ENCODE data around the gene COL26A1. TPM values are rescaled to one million over a fixed set of nuclear protein-coding genes. Genes with fewer than 3 reads are reported as not detected.

COL26A1 gene
- total RNA-seq, 2 experiments from 2014 or later: not detected

- DNase-seq (ENCODE audit: low spot score): no peak
- Histone ChIP-seq H3K79me2 (ENCODE audit: insufficient read depth, low read depth, low read length) (no peaks in the 10 kb centered on the region), H2AFZ (ENCODE audit: low read length) (no peak overlapping the region), H3K4me2 (ENCODE audit: low read length) (no peak overlapping the region), H3K4me3 (ENCODE audit: low read depth, low read length, poor library complexity, severe bottlenecking) (no peak overlapping the region), H4K20me1 (ENCODE audit: insufficient read depth, low read length) (no peaks in the 10 kb centered on the region), H3K9me2 (ENCODE audit: insufficient read depth, low read length) (no peaks in the 10 kb centered on the region), H3K27ac (ENCODE audit: low read depth, low read length, poor library complexity, severe bottlenecking) (no peak overlapping the region), H3K9me3 (ENCODE audit: low read length) (no peaks in the 10 kb centered on the region), H3K4me1 (ENCODE audit: insufficient read depth, low read length, poor library complexity, severe bottlenecking) (no peaks in the 10 kb centered on the region), H3K36me3 (ENCODE audit: insufficient read depth, low read length) (no peaks in the 10 kb centered on the region)
- no peak for TF ChIP-seq EZH2phosphoT487 (IDR thresholded peaks at IDR 0.05; ENCODE audit: borderline replicate concordance, low read depth, low read length)
- TF ChIP-seq, protein P1, sequence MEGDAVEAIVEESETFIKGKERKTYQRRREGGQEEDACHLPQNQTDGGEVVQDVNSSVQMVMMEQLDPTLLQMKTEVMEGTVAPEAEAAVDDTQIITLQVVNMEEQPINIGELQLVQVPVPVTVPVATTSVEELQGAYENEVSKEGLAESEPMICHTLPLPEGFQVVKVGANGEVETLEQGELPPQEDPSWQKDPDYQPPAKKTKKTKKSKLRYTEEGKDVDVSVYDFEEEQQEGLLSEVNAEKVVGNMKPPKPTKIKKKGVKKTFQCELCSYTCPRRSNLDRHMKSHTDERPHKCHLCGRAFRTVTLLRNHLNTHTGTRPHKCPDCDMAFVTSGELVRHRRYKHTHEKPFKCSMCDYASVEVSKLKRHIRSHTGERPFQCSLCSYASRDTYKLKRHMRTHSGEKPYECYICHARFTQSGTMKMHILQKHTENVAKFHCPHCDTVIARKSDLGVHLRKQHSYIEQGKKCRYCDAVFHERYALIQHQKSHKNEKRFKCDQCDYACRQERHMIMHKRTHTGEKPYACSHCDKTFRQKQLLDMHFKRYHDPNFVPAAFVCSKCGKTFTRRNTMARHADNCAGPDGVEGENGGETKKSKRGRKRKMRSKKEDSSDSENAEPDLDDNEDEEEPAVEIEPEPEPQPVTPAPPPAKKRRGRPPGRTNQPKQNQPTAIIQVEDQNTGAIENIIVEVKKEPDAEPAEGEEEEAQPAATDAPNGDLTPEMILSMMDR (conservative IDR thresholded peaks at IDR 0.05; ENCODE audit: low read length): no peak
- intact Hi-C loops (cut with micrococcal nuclease; ENCODE audit: unreplicated experiment): loop anchor here (10.0 kb wide), 1 partner anchor 171 kb away; the partner anchor contains the start of gene COL26A1
- ChIA-PET POLR2A (no interaction called here), CTCF (ENCODE audit: unreplicated experiment) (no interaction called here)
- BruUV-seq (replicated peaks): no TSS peak
Observed at GRCh38 chr7:101536232-101536631, 173.6 kb downstream of the COL26A1 start.

GRCh38 chr7:101536668-101537067 lies 174.0 kb downstream of the COL26A1 start:
- POLR2A ChIA-PET: no interaction called here
- BruUV-seq (replicated peaks): no TSS peak
- no peak overlapping the region for H3K4me2 ChIP-seq (ENCODE audit: low read length)

DNA sequence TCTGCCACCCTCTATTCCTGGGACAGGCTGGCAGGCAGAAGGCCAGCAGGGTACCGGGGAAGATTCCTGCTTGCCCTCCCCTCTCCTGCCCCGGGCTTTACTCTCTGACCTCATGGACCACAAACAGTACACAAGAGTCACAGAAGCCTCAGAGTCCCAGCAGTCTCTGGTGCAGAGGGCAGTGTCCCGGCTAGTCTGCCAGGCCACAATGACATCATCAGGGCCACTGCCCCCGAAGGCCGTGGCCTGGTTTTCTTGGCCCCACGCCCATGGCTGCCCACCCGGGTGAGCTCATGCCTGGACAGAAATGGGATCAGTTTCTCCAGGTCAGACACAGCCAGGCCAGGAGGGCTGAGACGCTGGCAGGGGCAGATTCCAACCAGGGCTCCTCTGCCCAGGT lies 174.5 kb downstream of the COL26A1 start:
- Histone ChIP-seq H3K4me2 (ENCODE audit: low read length) (no peak overlapping the region), H4K20me1 (ENCODE audit: insufficient read depth, low read length) (no peaks in the 10 kb centered on the region), H3K4me1 (ENCODE audit: insufficient read depth, low read length, poor library complexity, severe bottlenecking) (no peaks in the 10 kb centered on the region), H3K79me2 (ENCODE audit: insufficient read depth, low read depth, low read length) (no peaks in the 10 kb centered on the region), H3K36me3 (ENCODE audit: insufficient read depth, low read length) (no peaks in the 10 kb centered on the region), H3K9me2 (ENCODE audit: insufficient read depth, low read length) (no peaks in the 10 kb centered on the region), H2AFZ (ENCODE audit: low read length) (no peak overlapping the region), H3K4me3 (ENCODE audit: low read depth, low read length, poor library complexity, severe bottlenecking) (no peak overlapping the region), H3K9me3 (ENCODE audit: low read length) (no peaks in the 10 kb centered on the region), H3K27ac (ENCODE audit: low read depth, low read length, poor library complexity, severe bottlenecking) (no peak overlapping the region)
- ChIA-PET CTCF (ENCODE audit: unreplicated experiment) (no interaction called here), POLR2A (no interaction called here)
- TF ChIP-seq EZH2phosphoT487 (IDR thresholded peaks at IDR 0.05; ENCODE audit: borderline replicate concordance, low read depth, low read length): no peak
- TF ChIP-seq, protein P1 (conservative IDR thresholded peaks at IDR 0.05; ENCODE audit: low read length): no peak
- intact Hi-C loops (cut with micrococcal nuclease; ENCODE audit: unreplicated experiment): loop anchor here (10.0 kb wide), 1 partner anchor 172 kb away; the partner anchor contains the start of gene COL26A1
- DNase-seq (ENCODE audit: low spot score): no peak
- no TSS peak for BruUV-seq (replicated peaks)

More at GRCh38 chr7:101536668-101537067, 174.0 kb downstream of the COL26A1 start:
- H2AFZ ChIP-seq (ENCODE audit: low read length): no peak overlapping the region
- DNase-seq (ENCODE audit: low spot score): no peak
- no peaks in the 10 kb centered on the region for H4K20me1 ChIP-seq (ENCODE audit: insufficient read depth, low read length)
- no peak overlapping the region for H3K4me3 ChIP-seq (ENCODE audit: low read depth, low read length, poor library complexity, severe bottlenecking)
- no peaks in the 10 kb centered on the region for H3K79me2 ChIP-seq (ENCODE audit: insufficient read depth, low read depth, low read length)
- H3K27ac ChIP-seq (ENCODE audit: low read depth, low read length, poor library complexity, severe bottlenecking): no peak overlapping the region
- no peaks in the 10 kb centered on the region for H3K4me1 ChIP-seq (ENCODE audit: insufficient read depth, low read length, poor library complexity, severe bottlenecking)
- intact Hi-C loops (cut with micrococcal nuclease; ENCODE audit: unreplicated experiment): loop anchor here (10.0 kb wide), 1 partner anchor 172 kb away; the partner anchor contains the start of gene COL26A1
- TF ChIP-seq EZH2phosphoT487 (IDR thresholded peaks at IDR 0.05; ENCODE audit: borderline replicate concordance, low read depth, low read length): no peak
- TF ChIP-seq, protein P1 (conservative IDR thresholded peaks at IDR 0.05; ENCODE audit: low read length): no peak
- no peaks in the 10 kb centered on the region for H3K36me3 ChIP-seq (ENCODE audit: insufficient read depth, low read length)
- CTCF ChIA-PET (ENCODE audit: unreplicated experiment): no interaction called here
- H3K9me2 ChIP-seq (ENCODE audit: insufficient read depth, low read length): no peaks in the 10 kb centered on the region
- H3K9me3 ChIP-seq (ENCODE audit: low read length): no peaks in the 10 kb centered on the region

Data from OCI-LY7 (cell line).